ENCODE measurements around the gene LARGE1.

DNA sequence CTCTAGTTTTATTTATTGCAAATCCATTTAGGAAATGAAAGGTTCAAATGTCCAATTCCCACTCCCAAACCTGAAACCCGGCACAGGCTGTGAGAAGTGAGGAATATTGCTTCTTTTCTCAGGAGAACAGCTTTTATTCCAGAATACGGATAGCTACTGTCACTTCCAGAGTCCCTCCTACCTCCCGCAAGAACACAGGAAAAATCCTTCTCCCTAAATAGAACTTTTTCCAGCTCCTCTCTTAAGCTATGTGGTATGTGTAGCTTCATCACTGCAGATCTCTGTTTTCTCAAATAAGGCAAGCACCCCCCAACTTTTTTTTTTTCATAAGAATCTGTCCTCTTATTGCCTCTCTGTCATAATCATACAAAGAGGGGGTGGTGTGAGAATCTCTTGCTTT is 126.8 kb downstream of the LARGE1 start:
- TF ChIP-seq, protein P1, sequence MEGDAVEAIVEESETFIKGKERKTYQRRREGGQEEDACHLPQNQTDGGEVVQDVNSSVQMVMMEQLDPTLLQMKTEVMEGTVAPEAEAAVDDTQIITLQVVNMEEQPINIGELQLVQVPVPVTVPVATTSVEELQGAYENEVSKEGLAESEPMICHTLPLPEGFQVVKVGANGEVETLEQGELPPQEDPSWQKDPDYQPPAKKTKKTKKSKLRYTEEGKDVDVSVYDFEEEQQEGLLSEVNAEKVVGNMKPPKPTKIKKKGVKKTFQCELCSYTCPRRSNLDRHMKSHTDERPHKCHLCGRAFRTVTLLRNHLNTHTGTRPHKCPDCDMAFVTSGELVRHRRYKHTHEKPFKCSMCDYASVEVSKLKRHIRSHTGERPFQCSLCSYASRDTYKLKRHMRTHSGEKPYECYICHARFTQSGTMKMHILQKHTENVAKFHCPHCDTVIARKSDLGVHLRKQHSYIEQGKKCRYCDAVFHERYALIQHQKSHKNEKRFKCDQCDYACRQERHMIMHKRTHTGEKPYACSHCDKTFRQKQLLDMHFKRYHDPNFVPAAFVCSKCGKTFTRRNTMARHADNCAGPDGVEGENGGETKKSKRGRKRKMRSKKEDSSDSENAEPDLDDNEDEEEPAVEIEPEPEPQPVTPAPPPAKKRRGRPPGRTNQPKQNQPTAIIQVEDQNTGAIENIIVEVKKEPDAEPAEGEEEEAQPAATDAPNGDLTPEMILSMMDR (IDR thresholded peaks at IDR 0.05), result no peak
- TF ChIP-seq, protein P2, sequence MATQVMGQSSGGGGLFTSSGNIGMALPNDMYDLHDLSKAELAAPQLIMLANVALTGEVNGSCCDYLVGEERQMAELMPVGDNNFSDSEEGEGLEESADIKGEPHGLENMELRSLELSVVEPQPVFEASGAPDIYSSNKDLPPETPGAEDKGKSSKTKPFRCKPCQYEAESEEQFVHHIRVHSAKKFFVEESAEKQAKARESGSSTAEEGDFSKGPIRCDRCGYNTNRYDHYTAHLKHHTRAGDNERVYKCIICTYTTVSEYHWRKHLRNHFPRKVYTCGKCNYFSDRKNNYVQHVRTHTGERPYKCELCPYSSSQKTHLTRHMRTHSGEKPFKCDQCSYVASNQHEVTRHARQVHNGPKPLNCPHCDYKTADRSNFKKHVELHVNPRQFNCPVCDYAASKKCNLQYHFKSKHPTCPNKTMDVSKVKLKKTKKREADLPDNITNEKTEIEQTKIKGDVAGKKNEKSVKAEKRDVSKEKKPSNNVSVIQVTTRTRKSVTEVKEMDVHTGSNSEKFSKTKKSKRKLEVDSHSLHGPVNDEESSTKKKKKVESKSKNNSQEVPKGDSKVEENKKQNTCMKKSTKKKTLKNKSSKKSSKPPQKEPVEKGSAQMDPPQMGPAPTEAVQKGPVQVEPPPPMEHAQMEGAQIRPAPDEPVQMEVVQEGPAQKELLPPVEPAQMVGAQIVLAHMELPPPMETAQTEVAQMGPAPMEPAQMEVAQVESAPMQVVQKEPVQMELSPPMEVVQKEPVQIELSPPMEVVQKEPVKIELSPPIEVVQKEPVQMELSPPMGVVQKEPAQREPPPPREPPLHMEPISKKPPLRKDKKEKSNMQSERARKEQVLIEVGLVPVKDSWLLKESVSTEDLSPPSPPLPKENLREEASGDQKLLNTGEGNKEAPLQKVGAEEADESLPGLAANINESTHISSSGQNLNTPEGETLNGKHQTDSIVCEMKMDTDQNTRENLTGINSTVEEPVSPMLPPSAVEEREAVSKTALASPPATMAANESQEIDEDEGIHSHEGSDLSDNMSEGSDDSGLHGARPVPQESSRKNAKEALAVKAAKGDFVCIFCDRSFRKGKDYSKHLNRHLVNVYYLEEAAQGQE (IDR thresholded peaks at IDR 0.05; ENCODE audit: insufficient read depth in 1 of 2, low read depth in 2 of 2, low read length in 1 of 2), result no peak
- TF ChIP-seq SIN3A (IDR thresholded peaks at IDR 0.05; ENCODE audit: borderline replicate concordance, insufficient read depth, low read depth, low read length), result no peak

All from Panc1 (cell line).